PC-3 (cell line): ENCODE data around the gene RTN1. TPM values are rescaled to one million over a fixed set of nuclear protein-coding genes. Genes with fewer than 3 reads are reported as not detected.
"Not testable (repeated sequence)": the region's sequence is repeated elsewhere in the genome, so short reads cannot be mapped to it uniquely, and the experiment has no call there.

Experiments
- ATAC-seq: fragments of 200-7000 bp; cut with Tn5 transposase; 2 replicates; pipeline ENCODE4 v1.9.1; 2020; ENCODE audit warnings: mild to moderate bottlenecking, moderate library complexity
- BruUV-seq: library from RNA; stranded (reverse); fragments of 400-500 nt; replicated peaks from 2 replicates; lab custom pipeline; 2021; lab: Mats Ljungman, UMichigan
- CTCF ChIA-PET: fragments of 300-600 bp; sonication (Branson Sonifier 250); formaldehyde crosslinking; loops from one replicate; lab custom pipeline; 2022; ENCODE audit warnings: antibody characterized with exemption; lab: Charles Lee
- POLR2A ChIA-PET: fragments of 300-600 bp; sonication (Branson Sonifier 250); formaldehyde crosslinking; loops from one replicate; lab custom pipeline; 2022; ENCODE audit warnings: antibody characterized with exemption; ENCODE audit not compliant: unreplicated experiment; lab: Charles Lee
- DNase-seq: peaks from one replicate; pipeline ENCODE4 v3.0.0-alpha.2; 2015
- H2AFZ ChIP-seq: fragments of 300-600 bp; sonication (generic); 2 replicates; pipeline ENCODE4 v1.6.0; 2016; ENCODE audit warnings: antibody characterized with exemption, low read length
- H3F3A ChIP-seq: fragments of 300-600 bp; sonication (generic); one replicate; pipeline ENCODE4 v1.6.0; 2017; ENCODE audit warnings: antibody characterized with exemption, low read length, control low read depth, mild to moderate bottlenecking; ENCODE audit not compliant: unreplicated experiment
- H3K27ac ChIP-seq: fragments of 300-600 bp; sonication (generic); 2 replicates; pipeline ENCODE4 v1.5.1; 2016; ENCODE audit warnings: mild to moderate bottlenecking, low read length
- H3K27me3 ChIP-seq: fragments of 300-600 bp; sonication (generic); 2 replicates; pipeline ENCODE4 v1.6.1; 2016; ENCODE audit warnings: low read length, mixed read lengths
- H3K36me3 ChIP-seq: fragments of 300-600 bp; sonication (generic); 2 replicates; pipeline ENCODE4 v1.6.1; 2016; ENCODE audit warnings: low read depth, mixed run types, low read length, mixed read lengths
- H3K4me1 ChIP-seq: fragments of 300-600 bp; sonication (generic); 2 replicates; pipeline ENCODE4 v1.5.1; 2016; ENCODE audit warnings: low read length; ENCODE audit not compliant: insufficient read depth
- H3K4me2 ChIP-seq: fragments of 300-600 bp; sonication (generic); 2 replicates; pipeline ENCODE4 v1.6.0; 2016; ENCODE audit warnings: low read length
- H3K4me3 ChIP-seq: fragments of 300-600 bp; sonication (generic); 2 replicates; pipeline ENCODE4 v1.5.1; 2016; ENCODE audit warnings: mild to moderate bottlenecking, low read length, mixed read lengths
- H3K79me2 ChIP-seq: fragments of 300-600 bp; sonication (generic); 2 replicates; pipeline ENCODE4 v1.6.1; 2017; ENCODE audit warnings: low read length, mixed read lengths
- H3K9ac ChIP-seq: fragments of 300-600 bp; sonication (generic); 2 replicates; pipeline ENCODE4 v1.6.0; 2016; ENCODE audit warnings: mild to moderate bottlenecking, low read length
- H3K9me2 ChIP-seq: fragments of 300-600 bp; sonication (generic); replicated peaks from 2 replicates; pipeline ENCODE4 v1.6.1; 2016; ENCODE audit warnings: mixed run types, low read length, mixed read lengths
- H3K9me3 ChIP-seq: fragments of 300-600 bp; sonication (generic); 2 replicates; pipeline ENCODE4 v1.6.1; 2016; ENCODE audit warnings: low read length, mixed read lengths
- H4K20me1 ChIP-seq: fragments of 300-600 bp; sonication (generic); 2 replicates; pipeline ENCODE4 v1.6.1; 2016; ENCODE audit warnings: low read length, mixed read lengths
- EZH2 ChIP-seq: fragments of 300-600 bp; sonication (generic); IDR thresholded peaks from one replicate; pipeline ENCODE4 v1.6.1; 2017; ENCODE audit warnings: antibody characterized with exemption, mild to moderate bottlenecking, low read length; ENCODE audit not compliant: unreplicated experiment
- EZH2phosphoT487 ChIP-seq: fragments of 300-600 bp; sonication (generic); IDR thresholded peaks from 2 replicates; pipeline ENCODE4 v1.6.1; 2018; ENCODE audit warnings: mild to moderate bottlenecking, antibody characterized with exemption, low read length, borderline replicate concordance
- intact Hi-C: fragments of 100-400 bp; cut with micrococcal nuclease; formaldehyde crosslinking; loops from 2 replicates; pipeline ENCODE4 v1.9.0; 2023
- total RNA-seq: library from RNA; depleted of rRNA; stranded (reverse); fragments of >200 nt; gene quantifications from 2 replicates; pipeline ENCODE4 v1.2.3, GENCODE V29; 2014
- TF ChIP-seq, protein P1 (sequence below): fragments of 300-600 bp; sonication (generic); conservative IDR thresholded peaks from 2 replicates; pipeline ENCODE4 v1.5.1; 2017; ENCODE audit warnings: antibody characterized with exemption, low read depth, mild to moderate bottlenecking, low read length

Gene RTN1
- total RNA-seq, 1 experiment from 2014 or later, result not detected

DNA sequence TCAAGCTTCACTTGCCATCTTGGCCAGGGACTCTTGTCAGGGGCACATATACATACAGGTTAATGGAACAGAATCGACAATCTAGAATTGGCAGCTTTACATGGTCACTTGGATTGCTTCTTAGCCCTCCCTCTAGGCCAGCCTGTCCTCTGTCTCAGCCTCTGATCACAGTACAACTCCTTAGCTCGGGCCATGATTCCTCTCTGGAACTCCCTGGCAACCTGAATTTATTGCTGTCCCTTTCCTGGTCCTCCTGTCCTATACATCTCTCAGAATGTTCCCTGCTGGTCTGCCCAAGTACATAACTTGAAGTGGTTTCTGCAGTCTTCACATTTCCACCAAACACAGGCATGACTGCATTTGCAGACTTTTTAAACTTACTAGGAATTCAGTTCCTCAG lies 214.1 kb downstream of the RTN1 start:
- Histone ChIP-seq H3K4me3 (no peak overlapping the region), H3K27me3 (peaks cover 23% of the 10 kb centered on the region; the same call in 1 of the 2 replicates), H3F3A (no peaks in the 10 kb centered on the region), H3K9me3 (peaks cover 7% of the 10 kb centered on the region), H3K36me3 (no peaks in the 10 kb centered on the region), H3K9ac (no peak overlapping the region), H3K79me2 (no peaks in the 10 kb centered on the region), H2AFZ (no peak overlapping the region), H3K9me2 (no peaks in the 10 kb centered on the region), H3K27ac (no peak overlapping the region), H3K4me2 (no peak overlapping the region), H3K4me1 (no peaks in the 10 kb centered on the region), H4K20me1 (no peaks in the 10 kb centered on the region)
- intact Hi-C loops, result no loop called here
- no TSS peak for BruUV-seq
- ATAC-seq (no peak), DNase-seq (no peak)
- POLR2A ChIA-PET, result no interaction called here
- CTCF ChIA-PET, result no interaction called here
- TF ChIP-seq EZH2phosphoT487, result no peak
- TF ChIP-seq, protein P1, sequence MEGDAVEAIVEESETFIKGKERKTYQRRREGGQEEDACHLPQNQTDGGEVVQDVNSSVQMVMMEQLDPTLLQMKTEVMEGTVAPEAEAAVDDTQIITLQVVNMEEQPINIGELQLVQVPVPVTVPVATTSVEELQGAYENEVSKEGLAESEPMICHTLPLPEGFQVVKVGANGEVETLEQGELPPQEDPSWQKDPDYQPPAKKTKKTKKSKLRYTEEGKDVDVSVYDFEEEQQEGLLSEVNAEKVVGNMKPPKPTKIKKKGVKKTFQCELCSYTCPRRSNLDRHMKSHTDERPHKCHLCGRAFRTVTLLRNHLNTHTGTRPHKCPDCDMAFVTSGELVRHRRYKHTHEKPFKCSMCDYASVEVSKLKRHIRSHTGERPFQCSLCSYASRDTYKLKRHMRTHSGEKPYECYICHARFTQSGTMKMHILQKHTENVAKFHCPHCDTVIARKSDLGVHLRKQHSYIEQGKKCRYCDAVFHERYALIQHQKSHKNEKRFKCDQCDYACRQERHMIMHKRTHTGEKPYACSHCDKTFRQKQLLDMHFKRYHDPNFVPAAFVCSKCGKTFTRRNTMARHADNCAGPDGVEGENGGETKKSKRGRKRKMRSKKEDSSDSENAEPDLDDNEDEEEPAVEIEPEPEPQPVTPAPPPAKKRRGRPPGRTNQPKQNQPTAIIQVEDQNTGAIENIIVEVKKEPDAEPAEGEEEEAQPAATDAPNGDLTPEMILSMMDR, result no peak
- TF ChIP-seq EZH2, result no peak

DNA sequence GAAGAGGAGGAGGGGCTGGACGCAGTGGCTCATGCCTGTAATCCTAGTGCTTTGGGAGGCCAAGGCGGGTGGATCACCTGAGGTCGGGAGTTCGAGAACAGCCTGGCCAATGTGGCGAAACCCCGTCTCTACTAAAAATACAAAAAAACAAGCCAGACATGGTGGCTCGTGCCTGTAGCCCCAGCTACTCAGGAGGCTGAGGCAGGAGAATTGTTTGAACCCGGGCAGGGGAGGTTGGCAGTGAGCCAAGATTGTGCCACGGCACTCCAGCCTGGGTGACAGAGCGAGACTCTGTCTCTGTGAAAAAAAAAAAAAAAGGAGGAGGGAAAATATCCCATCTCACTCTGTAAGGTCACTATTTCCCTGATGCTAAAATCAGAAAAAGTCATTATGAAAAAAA lies 216.4 kb downstream of the RTN1 start:
- BruUV-seq, CTCF ChIA-PET: not testable (repeated sequence)

DNA sequence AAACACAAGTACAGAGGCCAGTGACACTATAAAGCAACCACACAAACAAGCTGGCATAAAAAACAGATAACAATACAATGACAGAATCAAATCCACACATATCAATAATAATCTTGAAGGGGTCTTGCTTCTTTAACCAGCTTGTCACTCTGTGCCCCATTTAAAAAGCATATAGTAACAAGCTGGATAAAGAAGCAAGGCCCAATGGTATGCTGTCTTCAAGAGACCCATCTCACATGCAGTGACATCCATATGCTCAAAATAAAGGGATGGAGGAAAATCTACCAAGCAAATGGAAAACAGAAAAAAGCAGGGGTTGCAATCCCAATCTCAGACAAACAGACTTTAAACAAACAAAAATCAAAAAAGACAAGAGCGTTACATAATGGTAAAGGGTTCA lies 223.7 kb downstream of the RTN1 start:
- H3K4me2 ChIP-seq, intact Hi-C loops, H3K9me2 ChIP-seq: not testable (repeated sequence)

More for the DNA sequence above, 216.4 kb downstream of the RTN1 start:
- H3K9me3 ChIP-seq, H3K4me1 ChIP-seq, H2AFZ ChIP-seq, H3K79me2 ChIP-seq, DNase-seq, ATAC-seq, H3K27me3 ChIP-seq, H3K9ac ChIP-seq, H4K20me1 ChIP-seq, POLR2A ChIA-PET, H3K9me2 ChIP-seq, H3K4me3 ChIP-seq, H3F3A ChIP-seq, intact Hi-C loops, H3K27ac ChIP-seq, H3K36me3 ChIP-seq, H3K4me2 ChIP-seq: not testable (repeated sequence)

DNA sequence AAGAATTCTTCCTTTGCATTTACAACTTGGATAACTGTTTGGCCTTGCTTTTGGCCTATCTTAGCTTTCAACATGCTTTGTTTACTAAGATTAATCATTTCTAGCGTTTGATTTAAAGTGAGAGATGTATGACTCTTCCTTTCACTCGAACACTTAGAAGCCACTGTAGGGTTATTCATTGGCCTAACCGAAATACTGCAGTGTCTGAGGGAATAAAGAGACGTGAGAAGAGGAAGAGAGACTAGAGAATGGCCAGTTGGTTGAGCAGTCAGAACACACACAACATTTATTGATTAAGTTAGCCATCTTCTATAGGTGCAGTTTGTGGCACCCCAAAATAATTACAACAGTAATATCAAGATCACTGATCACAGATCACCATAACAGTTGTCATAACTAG lies 231.7 kb downstream of the RTN1 start:
- CTCF ChIA-PET, result no interaction called here
- no peak overlapping the region for H3K27ac ChIP-seq
- no peak overlapping the region for H2AFZ ChIP-seq
- DNase-seq (no peak), ATAC-seq (no peak)
- POLR2A ChIA-PET, result no interaction called here
- no peak overlapping the region for H3K9ac ChIP-seq
- H3K4me1 ChIP-seq, result no peaks in the 10 kb centered on the region
- intact Hi-C loops, result no loop called here
- peaks cover 22% of the 10 kb centered on the region; the same call in 1 of the 2 replicates for H3K27me3 ChIP-seq
- no peaks in the 10 kb centered on the region for H3K9me2 ChIP-seq
- no peaks in the 10 kb centered on the region for H3K36me3 ChIP-seq
- no peaks in the 10 kb centered on the region for H3F3A ChIP-seq
- no peaks in the 10 kb centered on the region for H3K79me2 ChIP-seq
- no peak overlapping the region for H3K4me2 ChIP-seq
- TF ChIP-seq, protein P1, result no peak
- TF ChIP-seq EZH2 (no peak), EZH2phosphoT487 (no peak)
- 0 out of 2 replicates have a peak, but pooled peaks cover 4% of the 10 kb centered on the region for H3K9me3 ChIP-seq
- H3K4me3 ChIP-seq, result no peak overlapping the region
- H4K20me1 ChIP-seq, result no peaks in the 10 kb centered on the region
- BruUV-seq, result no TSS peak

More for the DNA sequence above, 223.7 kb downstream of the RTN1 start:
- H3K4me1 ChIP-seq, ATAC-seq, H4K20me1 ChIP-seq, H3K36me3 ChIP-seq, CTCF ChIA-PET, H2AFZ ChIP-seq, H3K9ac ChIP-seq, H3K27me3 ChIP-seq, H3K79me2 ChIP-seq, H3F3A ChIP-seq, H3K27ac ChIP-seq, POLR2A ChIA-PET, DNase-seq, H3K4me3 ChIP-seq, BruUV-seq: not testable (repeated sequence)
- H3K9me3 ChIP-seq, result peaks cover 38% of the 10 kb centered on the region
